ENCODE data around the gene ANO9.

ANO9 gene

GRCh38 chr11:419248-420005 is 22.4 kb downstream of the ANO9 start:
- H3K4me3 ChIP-seq (ENCODE audit: control insufficient read depth, low read depth, low read length) = no peak overlapping the region
- DNase-seq (ENCODE audit: low read depth) = no peak
- TF ChIP-seq, protein P1, sequence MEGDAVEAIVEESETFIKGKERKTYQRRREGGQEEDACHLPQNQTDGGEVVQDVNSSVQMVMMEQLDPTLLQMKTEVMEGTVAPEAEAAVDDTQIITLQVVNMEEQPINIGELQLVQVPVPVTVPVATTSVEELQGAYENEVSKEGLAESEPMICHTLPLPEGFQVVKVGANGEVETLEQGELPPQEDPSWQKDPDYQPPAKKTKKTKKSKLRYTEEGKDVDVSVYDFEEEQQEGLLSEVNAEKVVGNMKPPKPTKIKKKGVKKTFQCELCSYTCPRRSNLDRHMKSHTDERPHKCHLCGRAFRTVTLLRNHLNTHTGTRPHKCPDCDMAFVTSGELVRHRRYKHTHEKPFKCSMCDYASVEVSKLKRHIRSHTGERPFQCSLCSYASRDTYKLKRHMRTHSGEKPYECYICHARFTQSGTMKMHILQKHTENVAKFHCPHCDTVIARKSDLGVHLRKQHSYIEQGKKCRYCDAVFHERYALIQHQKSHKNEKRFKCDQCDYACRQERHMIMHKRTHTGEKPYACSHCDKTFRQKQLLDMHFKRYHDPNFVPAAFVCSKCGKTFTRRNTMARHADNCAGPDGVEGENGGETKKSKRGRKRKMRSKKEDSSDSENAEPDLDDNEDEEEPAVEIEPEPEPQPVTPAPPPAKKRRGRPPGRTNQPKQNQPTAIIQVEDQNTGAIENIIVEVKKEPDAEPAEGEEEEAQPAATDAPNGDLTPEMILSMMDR (conservative IDR thresholded peaks at IDR 0.05; ENCODE audit: control insufficient read depth, insufficient read depth, low read depth, low read length) = no peak

DNA sequence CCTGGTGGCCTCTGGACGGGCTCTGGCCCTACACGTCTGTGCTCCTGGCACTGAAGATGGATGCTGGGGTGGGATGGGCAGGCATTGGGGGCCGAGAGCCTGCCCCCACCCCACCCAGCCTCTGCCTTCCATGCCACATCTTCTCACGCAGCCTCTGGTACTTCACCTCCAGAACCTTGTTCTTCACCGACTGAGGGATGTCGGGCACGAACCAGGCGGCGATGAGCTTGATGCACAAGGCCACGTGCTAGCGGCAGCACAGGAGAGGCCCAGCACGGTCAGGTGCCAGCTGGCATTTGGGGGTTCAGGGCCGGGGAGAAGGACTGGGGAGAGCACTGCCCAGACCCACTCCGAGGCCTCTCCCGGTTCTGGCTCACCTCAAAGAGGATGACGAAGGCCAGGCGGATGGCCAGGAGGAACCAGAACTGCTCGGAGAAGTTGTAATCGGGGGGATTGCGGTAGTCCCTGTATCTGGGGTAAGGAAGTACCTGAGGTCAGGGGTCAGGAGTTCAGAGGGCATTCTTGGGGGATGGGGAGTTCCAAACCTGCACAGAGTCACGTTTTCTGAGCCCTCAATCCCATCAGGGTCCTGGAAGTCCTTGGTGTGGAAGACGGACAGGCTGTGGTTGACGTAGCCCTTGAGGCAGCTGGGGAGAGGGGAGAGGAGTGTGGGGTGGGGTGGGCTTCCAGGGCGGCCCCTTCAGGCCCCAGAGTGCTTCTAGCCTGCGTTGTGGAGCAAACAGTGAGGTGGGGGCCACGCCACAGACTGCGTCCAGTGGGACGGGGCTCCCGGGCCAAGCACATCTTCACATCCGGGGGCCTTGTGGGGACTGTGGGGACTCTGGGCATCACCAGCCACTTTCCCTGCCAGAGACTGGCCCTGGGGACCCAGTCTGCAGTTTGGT is 23.2 kb downstream of the ANO9 start:
- no peak overlapping the region for H3K4me3 ChIP-seq (ENCODE audit: control insufficient read depth, low read depth, low read length)
- TF ChIP-seq, protein P1 (conservative IDR thresholded peaks at IDR 0.05; ENCODE audit: control insufficient read depth, insufficient read depth, low read depth, low read length) = no peak
- no peak for DNase-seq (ENCODE audit: low read depth)

GRCh38 chr11:417652-418342 is 24.0 kb downstream of the ANO9 start:
- DNase-seq (ENCODE audit: low read depth) = no peak
- H3K4me3 ChIP-seq (ENCODE audit: control insufficient read depth, low read depth, low read length) = no peak overlapping the region
- TF ChIP-seq, protein P1 (conservative IDR thresholded peaks at IDR 0.05; ENCODE audit: control insufficient read depth, insufficient read depth, low read depth, low read length) = no peak

DNA sequence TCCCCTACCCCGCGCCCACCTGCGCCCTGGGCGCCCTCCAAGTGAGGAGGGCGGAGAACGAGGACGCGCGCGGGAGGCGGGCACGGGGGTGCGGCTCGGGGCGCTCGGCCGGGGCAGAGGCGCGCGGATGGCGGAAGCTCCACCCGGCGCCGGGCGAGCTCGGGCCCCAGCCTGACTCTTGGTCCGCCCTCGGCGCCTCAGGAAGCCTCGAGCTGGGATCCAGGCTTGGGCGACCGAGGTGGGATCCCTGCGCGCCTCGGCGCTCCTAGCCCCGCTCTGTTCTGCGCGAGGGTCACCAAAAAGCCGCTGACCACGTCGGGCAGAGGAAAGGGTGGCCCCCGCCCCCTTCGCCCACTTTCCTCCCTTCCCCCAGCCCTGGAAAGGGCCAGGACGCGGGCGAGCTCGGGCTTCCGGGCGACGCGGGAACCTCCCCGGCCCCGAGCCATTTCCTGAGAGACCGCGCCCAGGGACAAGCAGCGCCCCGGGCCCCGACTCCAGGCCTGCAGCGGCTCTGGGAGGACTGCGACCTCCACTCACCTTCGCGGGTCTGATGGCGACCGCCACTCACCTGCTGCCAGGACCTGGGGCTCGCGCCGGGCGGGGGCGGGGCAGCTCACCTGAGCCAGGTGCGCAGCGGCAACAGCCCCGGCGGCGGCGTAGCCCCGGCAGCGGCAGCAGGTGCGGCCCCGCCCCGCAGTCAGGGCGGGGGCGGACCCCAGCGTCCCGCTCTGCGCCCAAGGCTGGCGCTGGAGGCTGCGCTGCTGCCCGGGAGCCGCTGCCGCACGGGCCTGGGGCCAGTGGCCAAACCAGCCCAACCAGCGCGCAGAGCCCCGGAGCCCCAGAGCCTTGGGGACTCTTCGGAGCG is 24.8 kb downstream of the ANO9 start:
- TF ChIP-seq, protein P1 (conservative IDR thresholded peaks at IDR 0.05; ENCODE audit: control insufficient read depth, insufficient read depth, low read depth, low read length) = no peak
- H3K4me3 ChIP-seq (ENCODE audit: control insufficient read depth, low read depth, low read length) = no peak overlapping the region
- DNase-seq (ENCODE audit: low read depth) = no peak

GRCh38 chr11:416051-416756 is 25.6 kb downstream of the ANO9 start:
- TF ChIP-seq, protein P1 (conservative IDR thresholded peaks at IDR 0.05; ENCODE audit: control insufficient read depth, insufficient read depth, low read depth, low read length) = no peak
- DNase-seq (ENCODE audit: low read depth) = no peak
- H3K4me3 ChIP-seq (ENCODE audit: control insufficient read depth, low read depth, low read length) = no peak overlapping the region

All from fibroblast of mammary gland (primary cell).